Activated CD4-positive, alpha-beta T cell treated with anti-CD3 and anti-CD28 coated beads, Interleukin-2, Interleukin-6, amounts not matched to agents 100 ng/mL and 50 ng/mL, durations not matched to agents 16 hours and 8 hours (primary cell): ENCODE data around the gene IGF2BP1.
"Not testable (repeated sequence)": the region's sequence is repeated elsewhere in the genome, so short reads cannot be mapped to it uniquely, and the experiment has no call there.

Experiments used
- DNase-seq: peaks from one replicate; pipeline ENCODE4 v3.0.0-alpha.2; 2020

IGF2BP1 gene

GRCh38 chr17:49021095-49021767, 24.0 kb downstream of the IGF2BP1 start:
- no peak for DNase-seq

GRCh38 chr17:49021768-49022103, 24.6 kb downstream of the IGF2BP1 start:
- no peak for DNase-seq

DNA sequence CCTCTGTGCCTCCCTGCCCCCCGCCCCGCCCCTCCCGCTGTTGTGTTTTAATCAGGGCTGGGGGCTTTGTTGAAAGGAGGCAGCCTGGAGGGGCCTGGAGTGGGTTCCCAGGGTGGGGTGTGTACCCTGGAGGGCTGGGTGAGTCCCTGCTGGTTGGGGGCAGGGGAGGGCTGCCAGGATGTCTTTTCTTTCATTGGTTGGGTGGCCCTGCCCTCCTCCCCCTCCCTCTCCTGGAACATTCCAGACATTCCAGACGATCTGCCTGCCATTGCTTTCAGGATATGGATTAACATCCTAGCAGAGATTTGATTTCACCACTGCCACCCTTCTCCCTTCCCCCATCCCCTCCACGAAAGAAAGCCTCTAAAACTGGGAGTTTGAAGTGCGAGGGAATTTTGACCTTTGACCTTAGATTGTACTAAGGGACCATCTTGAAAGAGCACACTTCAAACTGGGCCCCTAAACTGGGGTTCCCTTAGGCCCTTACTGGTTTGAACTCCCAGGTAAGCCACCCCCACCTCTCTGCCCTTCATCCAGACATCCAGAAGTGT, 25.3 kb downstream of the IGF2BP1 start:
- no peak for DNase-seq

- DNase-seq: no peak
These were observed 27.3 kb downstream of the IGF2BP1 start for GRCh38 chr17:49024523-49024922.

DNA sequence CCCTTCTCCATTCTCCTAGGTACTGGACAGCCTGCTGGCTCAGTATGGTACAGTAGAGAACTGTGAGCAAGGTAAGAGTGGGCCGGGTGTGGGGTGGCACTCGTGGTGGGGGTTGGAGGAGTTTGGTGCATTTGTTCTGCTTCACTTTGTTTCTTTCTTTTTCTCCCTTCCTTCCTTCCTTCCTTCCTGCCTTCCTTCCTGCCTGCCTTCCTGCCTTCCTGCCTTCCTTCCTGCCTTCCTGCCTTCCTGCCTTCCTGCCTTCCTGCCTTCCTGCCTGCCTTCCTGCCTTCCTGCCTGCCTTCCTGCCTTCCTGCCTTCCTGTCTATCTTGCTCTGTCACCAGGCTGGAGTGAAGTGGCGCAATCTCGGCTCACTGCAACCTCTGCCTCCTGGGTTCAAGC, 29.3 kb downstream of the IGF2BP1 start:
- not testable (repeated sequence) for DNase-seq

- DNase-seq: no peak
These were observed 31.1 kb downstream of the IGF2BP1 start for GRCh38 chr17:49028271-49028670.

- no peak for DNase-seq
These were observed 32.6 kb downstream of the IGF2BP1 start for GRCh38 chr17:49029801-49030200.

- peak; percentile 76 for DNase-seq
These were observed 35.1 kb downstream of the IGF2BP1 start for GRCh38 chr17:49031965-49032928.

GRCh38 chr17:49035470-49036269, 38.5 kb downstream of the IGF2BP1 start:
- DNase-seq: peak; percentile 40

GRCh38 chr17:49036270-49036626, 39.1 kb downstream of the IGF2BP1 start:
- no peak for DNase-seq

- no peak for DNase-seq
These were observed 41.0 kb downstream of the IGF2BP1 start for GRCh38 chr17:49038138-49038537.

DNA sequence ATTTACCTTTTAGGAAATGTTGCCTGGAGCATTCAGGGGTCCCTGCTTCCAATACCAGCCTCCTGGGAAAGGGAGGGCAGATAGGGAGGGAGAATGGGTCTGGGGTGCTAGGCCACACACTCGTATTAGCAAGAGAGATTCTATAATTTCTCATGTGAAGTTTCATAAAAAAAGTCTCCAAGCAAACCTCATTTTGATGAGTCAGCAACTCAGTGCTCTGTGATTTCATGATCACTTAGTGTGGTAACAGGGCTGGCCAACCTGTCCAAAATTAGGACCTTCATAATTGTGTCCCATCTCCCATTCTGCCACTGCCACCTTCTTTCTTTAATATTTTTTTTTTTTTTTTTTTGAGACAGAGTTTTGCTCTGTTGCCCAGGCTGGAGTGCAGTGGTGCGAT, 41.4 kb downstream of the IGF2BP1 start:
- no peak for DNase-seq

GRCh38 chr17:49039518-49039917, 42.3 kb downstream of the IGF2BP1 start:
- not testable (repeated sequence) for DNase-seq

- DNase-seq: no peak
These were observed 44.3 kb downstream of the IGF2BP1 start for GRCh38 chr17:49041527-49041926.

GRCh38 chr17:49045376-49045775, 48.2 kb downstream of the IGF2BP1 start:
- no peak for DNase-seq

- DNase-seq: no peak
These were observed 49.7 kb downstream of the IGF2BP1 start for GRCh38 chr17:49046912-49047311.

DNA sequence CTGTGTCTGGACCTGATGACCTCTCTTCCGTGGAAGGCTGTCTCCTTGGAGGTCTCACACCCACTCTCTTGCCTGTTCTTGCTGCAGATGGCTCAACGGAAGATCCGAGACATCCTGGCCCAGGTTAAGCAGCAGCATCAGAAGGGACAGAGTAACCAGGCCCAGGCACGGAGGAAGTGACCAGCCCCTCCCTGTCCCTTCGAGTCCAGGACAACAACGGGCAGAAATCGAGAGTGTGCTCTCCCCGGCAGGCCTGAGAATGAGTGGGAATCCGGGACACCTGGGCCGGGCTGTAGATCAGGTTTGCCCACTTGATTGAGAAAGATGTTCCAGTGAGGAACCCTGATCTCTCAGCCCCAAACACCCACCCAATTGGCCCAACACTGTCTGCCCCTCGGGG, 52.1 kb downstream of the IGF2BP1 start:
- DNase-seq: no peak

- no peak for DNase-seq
These were observed 53.4 kb downstream of the IGF2BP1 start for GRCh38 chr17:49050611-49051010.

- no peak for DNase-seq
These were observed 54.1 kb downstream of the IGF2BP1 start for GRCh38 chr17:49051269-49051668.

DNA sequence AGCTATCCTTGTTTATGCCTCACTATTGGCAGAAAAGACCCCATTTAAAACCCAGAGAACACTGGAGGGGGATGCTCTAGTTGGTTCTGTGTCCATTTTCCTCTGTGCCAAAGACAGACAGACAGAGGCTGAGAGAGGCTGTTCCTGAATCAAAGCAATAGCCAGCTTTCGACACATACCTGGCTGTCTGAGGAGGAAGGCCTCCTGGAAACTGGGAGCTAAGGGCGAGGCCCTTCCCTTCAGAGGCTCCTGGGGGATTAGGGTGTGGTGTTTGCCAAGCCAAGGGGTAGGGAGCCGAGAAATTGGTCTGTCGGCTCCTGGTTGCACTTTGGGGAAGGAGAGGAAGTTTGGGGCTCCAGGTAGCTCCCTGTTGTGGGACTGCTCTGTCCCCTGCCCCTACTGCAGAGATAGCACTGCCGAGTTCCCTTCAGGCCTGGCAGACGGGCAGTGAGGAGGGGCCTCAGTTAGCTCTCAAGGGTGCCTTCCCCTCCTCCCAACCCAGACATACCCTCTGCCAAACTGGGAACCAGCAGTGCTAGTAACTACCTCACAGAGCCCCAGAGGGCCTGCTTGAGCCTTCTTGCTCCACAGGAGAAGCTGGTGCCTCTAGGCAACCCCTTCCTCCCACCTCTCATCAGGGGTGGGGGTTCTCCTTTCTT, 56.1 kb downstream of the IGF2BP1 start:
- DNase-seq: no peak

DNA sequence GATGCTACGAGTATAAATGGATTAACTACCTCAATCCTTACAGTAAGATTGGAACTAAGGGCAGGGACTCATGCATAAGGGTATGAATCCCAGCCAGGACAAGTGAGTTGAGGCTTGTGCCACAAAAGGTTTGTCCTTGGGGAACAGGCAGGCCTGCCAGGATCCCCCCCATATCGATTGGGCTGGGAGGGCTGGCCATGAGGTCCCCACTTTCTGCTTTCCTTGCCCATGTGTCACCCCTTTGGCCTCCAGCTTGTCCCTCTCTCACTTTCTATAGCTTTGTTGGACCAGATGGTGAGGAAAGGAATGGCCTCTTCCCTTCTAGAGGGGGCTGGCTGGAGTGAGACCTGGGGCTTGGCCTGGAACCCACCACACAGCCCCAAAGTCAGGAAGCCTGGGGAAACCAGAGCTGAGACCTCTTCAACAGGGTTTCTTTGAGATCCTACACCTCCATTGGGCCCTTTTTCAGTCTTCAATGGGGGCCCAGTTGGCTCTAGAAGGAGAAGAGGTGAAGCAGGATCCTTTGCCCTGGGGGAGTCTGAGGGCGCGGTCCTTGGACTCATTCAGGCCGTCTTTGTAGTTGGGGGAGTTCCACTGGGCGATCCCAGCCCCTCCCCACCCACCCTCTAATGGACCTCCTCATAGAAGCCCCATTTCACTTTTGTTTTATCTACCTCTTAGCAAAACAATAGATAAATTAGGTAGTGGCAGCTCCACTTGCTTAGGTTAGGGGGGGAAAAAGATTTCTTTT, 57.3 kb downstream of the IGF2BP1 start:
- no peak for DNase-seq
